Cardiac septum (tissue), 1 donor: ENCODE measurements around the gene CSF2RB. TPM values are rescaled to one million over a fixed set of nuclear protein-coding genes. Genes with fewer than 3 reads are reported as not detected.

Source experiments
- DNase-seq: peaks from one replicate; pipeline ENCODE4 v3.0.0-alpha.2; 2020; ENCODE audit warnings: low spot score
- intact Hi-C: fragments of 100-400 bp; cut with DNase I; formaldehyde crosslinking; loops from one replicate; pipeline ENCODE4 v1.14.0; 2022
- total RNA-seq: library from RNA; stranded (reverse); fragmentation: NEBNext Ultra II Directional; extraction: Animal tissue kit (Norgen Biotek cat#: 25700); gene quantifications from one replicate; pipeline ENCODE4 v1.2.1, GENCODE V29; 2021
- donor health status: DM: no; HTN: no; CAD: no.

Gene CSF2RB
- total RNA-seq, 1 donor from 2014 or later, result 4.9 TPM

DNA sequence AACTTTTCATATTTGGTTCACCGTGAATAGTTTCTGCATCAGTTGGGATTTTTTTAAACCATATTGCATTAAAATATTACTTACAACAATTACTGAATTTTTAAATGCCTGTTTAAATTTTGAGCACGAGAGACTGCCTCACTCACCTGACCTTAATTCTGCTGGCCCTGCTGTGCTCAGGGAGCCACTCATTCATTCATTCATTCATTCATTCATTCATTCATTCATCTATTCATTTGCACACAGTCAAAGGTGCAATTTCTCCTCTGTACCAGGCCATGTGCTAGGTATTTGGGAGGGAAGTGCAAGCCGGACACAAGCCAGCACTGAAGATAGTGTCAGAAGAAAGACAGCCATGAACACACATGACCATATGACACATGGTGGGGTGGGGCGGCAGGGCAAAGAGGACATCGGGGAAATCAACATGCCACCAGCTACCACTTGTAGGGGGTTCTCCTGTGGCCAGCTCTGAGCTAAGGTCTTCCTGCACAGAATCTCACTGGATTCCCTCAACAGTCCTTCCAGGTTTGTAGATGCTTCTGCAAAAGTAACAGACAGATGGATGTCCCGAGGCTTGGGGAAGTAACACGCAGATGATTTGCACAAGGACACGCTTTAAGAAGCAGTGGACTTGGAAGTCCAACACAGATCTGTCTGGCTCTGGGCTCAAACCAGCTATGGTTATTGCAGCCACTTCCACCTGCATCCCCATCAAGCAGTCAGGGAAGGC is 568 bp upstream of the CSF2RB start:
- DNase-seq, result no peak
- intact Hi-C loops, result no loop called here

DNA sequence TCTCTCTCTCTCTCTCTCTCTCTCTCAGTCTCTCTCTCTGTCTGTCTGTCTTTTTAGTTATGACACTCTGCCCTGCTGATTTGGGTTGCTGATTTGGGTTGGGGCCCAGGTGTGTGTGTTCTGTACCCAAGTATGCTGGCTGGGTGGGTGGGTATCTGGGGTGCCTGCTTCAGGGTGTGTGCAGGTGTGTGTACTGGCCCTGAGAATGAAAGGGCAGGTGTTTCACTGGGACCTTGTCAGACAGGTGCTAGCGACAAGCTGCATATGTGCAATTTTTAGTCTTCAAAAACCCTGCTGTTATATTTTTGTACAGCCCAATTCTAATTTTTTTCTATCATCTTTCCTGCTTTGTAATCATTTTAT is 943 bp downstream of the CSF2RB start:
- intact Hi-C loops, result no loop called here

DNA sequence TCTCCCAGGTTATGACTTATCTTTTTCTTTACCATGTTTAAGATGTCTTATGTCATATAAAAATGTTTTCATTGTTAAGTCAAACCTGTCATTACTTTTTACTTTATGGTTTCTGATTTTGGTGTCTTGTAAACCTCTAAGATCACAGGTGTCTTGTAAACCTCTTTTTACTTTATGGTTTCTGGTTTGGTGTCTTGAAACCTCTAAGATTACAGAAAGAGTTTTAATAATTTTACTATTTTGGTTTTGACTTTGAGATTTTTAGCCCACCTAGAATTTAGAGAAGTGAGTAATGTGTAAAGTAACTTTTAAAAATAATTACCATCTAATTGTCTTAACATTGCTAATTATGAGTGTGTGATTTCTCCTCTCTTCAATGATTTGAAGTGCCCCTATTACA is 2.6 kb downstream of the CSF2RB start:
- no peak for DNase-seq
- intact Hi-C loops, result no loop called here

More for the DNA sequence above, 943 bp downstream of the CSF2RB start:
- DNase-seq, result no peak

DNA sequence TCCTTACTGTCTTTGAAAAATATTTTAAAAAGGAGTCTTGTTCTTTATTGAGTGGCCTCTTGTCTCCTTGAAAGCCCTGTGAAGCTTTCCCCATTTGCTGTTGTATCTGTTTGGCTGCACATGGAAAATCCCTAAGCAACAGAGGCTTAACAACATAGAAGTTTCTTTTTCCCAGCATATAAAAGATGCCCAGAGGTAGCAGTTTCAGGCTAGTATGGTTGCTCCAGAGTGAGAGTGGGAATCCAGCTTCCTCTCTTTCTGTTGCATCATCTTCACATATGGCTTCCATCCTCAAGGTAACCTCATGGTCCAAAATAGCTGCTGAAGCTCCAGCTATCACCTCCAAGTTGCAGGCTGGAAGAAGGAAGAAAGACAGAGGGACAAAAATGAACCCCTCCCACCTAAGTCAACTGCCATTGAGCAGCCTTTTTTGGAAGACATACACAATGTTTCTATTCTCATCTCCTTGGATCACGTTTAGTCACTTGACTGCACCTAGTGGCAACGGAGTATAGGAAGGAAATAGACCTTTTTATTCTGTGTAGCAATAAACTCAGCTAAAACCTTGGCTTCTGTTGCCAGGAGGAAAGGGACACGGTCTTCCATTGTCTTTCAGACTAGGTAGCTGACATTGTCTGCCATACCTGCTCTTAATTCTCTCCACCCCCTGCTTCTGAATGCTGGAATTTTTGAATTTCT is 5.3 kb downstream of the CSF2RB start:
- intact Hi-C loops, result no loop called here
- DNase-seq, result no peak

DNA sequence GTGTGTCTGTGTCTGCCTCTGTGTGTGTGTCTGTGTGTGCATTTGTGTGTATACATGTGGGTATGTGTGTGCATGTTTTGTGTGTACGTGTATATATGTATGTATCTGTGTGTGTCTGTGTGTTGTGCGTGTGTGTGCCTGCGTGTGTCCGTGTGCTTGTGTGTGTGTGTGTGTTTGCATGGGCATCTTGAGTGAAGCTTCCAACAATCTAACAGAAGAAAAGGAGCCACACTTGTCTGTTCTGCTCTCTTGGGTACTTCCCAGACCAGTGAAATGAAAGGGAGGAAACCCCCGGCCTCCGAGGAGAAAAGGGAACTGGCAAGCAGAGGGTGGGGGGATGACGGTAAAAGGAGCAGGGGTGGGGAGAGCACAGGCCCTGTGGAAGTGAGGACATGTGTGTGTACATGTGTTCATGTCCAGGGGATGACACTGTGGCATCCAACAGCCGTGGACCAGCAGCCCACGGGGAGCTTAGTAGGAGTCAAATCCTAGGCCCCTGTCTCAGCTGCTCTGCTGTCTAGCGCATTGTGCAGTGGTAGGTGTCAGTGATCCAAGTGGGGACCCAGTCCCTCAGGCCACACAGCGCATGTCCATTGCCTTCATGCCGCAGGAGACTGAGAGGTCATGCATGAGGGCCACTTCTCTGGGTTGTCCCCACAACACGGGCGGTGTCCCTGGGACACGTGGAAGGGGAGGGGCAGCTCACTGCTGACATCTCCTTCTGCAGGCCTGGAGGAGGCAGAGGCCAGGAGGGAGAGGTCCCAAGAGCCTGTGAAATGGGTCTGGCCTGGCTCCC is 8.1 kb downstream of the CSF2RB start:
- peak; percentile 89 for DNase-seq
- intact Hi-C loops, result no loop called here

DNA sequence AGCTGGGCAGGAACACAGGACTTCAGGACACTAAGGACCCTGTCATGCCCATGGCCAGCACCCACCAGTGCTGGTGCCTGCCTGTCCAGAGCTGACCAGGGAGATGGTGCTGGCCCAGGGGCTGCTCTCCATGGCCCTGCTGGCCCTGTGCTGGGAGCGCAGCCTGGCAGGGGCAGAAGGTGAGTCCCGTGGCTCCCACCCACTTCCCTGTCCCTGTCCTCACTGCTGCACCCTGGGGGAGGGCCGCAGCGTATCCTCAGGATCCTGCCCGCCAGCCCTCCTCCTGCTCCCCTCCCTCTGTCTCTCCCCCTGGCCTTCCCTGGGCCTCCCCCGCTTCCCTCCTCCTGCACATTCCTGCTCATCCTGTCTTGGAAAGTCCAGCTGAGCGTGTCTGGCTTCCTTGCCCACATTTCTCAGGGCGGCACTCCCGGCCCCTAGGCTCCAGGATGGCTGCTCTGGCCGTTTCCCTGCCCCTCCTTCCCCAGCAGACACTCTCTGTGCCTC is 8.7 kb downstream of the CSF2RB start:
- no peak for DNase-seq
- intact Hi-C loops, result no loop called here

DNA sequence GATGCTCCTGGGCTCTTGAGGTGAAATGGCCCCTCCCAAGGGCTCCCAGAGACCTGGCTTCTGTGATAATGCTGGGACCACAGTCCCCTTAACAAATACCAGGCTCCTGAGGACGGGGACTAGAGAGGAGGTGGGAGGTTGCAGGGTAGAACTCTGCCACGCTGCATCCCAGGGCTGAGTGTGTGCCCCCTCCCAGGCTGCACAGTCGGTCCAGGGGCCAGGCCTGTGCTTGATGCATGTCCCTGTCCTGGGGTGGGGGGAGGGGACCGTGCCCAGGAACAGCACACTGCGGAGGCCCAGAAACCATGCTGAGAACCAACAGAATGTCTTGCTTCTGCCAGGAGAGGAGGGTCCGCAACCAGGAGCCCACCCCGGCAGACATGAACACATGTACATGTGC is 9.3 kb downstream of the CSF2RB start:
- no peak for DNase-seq
- intact Hi-C loops, result no loop called here

DNA sequence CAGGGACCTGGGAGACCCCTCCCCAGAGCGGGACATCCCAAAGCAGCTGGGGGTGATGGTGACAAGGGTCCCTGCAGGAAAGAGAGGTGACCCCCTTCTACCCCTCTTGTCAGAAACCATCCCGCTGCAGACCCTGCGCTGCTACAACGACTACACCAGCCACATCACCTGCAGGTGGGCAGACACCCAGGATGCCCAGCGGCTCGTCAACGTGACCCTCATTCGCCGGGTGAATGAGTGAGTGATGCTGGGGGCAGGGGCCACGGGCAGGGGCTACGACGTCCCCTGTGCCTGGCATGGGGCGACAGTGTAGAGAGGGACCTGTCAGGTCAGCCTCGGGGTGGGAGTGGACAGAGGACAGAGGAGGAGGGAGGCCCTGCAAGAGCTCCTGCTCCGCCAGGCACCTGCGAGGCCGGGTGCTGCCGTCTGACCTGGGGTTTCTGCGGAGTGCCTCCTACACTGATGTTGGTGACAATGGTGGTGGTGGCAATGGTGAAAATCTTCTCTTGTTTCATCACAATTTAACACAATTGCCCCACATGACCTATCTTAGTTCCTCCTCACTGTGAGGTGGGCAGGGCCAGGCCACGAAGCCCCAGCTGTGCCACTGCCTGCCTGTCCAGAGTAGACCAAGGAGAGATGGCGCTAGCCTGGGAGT is 9.8 kb downstream of the CSF2RB start:
- intact Hi-C loops, result no loop called here
- no peak for DNase-seq

DNA sequence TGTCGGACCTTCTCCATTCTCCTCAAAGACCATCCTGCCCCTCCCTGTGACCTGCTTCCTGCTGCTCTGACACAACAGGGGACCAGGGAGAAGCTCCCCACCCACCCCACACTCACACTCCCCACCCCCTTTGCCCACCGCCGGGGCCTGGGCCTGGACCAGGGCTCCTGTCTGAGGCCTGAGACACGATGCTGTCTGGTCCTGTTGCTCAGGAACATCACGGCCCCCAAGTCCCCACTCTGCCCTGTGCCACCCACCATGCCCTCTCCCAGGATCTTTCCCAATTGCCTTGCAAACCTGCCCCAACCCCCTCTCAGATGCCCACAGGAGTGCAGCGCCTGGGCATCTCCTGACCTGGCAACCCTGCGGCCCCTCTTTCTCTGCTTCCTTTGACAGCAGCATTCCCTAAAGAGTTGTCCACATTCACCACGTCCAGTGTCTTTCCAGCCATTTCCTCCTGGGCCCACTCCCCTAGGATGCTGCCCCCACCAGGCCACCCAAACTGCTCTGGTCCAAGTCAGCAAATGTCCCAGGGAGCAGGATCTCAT is 10.8 kb downstream of the CSF2RB start:
- no peak for DNase-seq
- intact Hi-C loops, result no loop called here

DNA sequence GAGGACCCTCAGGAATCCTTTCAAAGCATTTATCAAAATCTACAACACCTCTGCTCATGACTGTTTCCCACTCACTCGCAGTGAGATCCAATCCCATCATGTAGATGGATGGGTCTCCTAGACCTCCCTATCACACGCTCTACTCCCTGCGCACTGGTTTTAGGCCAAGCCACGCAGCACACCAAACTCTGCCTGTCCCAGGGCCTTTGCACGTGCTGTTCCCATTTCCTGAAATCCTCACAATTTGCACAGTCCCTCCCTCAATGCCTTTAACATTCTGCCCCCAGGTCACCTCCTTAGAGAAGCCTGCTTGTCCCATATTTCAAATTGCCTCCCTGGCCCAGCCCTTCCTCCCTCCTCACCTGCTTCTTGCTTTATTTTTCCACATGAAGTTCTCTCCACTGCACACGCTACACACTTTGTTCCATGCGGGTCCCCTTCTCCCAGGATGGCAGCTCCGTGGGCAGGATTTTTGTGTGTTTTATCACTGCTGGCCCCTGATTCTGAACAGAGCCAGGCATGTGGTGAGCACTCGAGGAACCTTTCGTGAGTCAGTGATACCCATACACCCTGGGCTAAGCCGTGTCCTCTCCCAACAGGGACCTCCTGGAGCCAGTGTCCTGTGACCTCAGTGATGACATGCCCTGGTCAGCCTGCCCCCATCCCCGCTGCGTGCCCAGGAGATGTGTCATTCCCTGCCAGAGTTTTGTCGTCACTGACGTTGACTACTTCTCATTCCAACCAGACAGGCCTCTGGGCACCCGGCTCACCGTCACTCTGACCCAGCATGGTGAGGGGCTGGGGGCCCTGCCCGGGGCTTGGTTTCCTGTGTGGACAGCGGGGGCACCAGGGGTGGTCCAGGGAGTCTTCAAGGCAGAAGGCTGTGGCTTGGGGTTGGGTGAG is 12.2 kb downstream of the CSF2RB start:
- DNase-seq, result no peak
- intact Hi-C loops, result no loop called here

DNA sequence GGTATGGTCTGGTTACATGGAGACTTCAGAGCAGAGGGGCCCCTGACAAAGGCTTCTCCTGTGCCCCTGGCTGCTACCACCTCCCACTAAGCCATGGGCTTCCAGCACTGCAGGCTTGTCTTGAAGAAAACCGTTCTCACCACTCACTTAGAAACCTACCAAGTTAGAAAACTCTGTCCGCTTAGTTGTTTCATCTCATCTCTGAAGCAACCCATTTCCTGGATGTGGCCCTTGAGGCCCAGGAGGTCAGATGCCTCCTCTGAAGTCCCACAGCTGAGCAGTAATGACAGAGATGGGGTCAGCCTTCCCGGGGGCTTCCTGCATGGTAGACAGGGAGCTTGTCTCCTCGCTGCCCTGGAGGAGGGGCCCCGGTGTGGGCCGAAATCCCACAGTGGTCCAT is 12.9 kb downstream of the CSF2RB start:
- DNase-seq, result no peak
- intact Hi-C loops, result no loop called here

DNA sequence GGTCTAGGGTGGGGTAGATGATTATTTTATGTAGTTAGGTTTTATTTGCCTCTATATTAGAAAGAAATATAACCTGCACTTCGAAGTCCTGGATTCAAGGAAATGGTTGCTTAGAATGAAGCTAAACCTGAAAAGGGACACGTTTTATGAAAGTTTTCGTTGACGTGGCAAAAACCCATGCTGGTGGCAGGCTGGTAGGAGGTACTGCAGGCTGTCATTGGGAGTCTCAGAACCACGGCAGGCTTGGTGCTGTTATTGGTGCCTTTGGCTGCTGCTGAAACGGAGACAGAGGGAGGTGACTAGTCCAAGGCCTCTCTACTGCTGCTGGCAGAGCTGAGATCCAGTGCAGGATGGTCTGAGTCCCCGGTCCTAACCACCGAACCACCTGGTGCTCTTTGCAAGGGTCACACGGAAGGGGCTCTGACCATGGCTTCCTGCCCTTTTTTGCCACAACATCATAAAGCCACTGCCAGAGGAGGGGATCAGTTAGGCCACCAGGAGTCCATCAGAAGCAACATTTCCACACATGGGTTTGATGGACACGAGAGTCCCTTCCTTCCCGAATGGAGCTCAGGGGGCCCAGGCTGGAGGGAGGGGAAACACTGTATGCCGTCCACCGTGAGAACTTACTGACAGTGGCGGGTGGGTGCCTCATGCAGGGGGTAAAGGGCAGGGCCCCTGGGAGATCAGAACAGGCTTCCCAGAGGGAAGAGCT is 13.4 kb downstream of the CSF2RB start:
- intact Hi-C loops, result no loop called here
- DNase-seq, result no peak

DNA sequence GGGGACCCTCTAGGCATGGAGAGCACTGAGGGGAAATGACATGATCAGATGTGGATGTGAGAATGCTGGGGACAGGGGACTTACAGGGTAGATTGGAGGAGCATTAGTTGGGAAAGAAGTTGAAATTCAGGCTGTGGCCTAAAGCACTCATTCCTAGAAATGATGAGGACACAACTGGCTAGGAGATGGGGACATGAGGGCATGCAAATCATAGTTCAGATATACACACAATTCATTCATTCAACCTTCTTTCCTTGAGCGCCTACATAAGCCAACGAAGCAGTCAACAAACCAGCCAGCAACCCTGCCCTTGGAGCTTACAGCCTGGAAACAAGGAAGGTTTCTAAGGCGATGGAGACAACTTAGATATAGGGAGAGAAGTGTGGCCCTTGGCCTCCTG is 14.2 kb downstream of the CSF2RB start:
- intact Hi-C loops, result no loop called here
- DNase-seq, result no peak

DNA sequence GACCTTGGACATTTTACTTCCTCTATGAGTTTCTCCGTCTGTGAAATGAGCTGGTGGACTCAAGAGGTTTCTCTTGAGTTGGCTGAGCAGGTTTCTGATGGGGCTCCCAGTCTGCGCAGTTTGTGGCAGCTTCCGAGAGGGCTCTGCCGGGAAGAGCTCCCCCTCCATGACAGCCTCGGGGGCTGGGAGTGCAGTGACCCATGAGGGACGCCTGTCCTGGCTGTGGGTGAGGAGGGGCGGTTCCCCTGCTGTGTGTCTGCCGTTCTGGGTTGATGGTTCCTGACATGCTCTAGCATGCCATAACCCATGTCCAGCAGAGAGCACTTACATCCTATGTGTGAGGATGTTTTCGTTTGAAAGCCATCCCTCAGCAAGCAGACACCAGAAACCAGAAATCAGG is 14.8 kb downstream of the CSF2RB start:
- intact Hi-C loops, result no loop called here
- DNase-seq, result no peak

DNA sequence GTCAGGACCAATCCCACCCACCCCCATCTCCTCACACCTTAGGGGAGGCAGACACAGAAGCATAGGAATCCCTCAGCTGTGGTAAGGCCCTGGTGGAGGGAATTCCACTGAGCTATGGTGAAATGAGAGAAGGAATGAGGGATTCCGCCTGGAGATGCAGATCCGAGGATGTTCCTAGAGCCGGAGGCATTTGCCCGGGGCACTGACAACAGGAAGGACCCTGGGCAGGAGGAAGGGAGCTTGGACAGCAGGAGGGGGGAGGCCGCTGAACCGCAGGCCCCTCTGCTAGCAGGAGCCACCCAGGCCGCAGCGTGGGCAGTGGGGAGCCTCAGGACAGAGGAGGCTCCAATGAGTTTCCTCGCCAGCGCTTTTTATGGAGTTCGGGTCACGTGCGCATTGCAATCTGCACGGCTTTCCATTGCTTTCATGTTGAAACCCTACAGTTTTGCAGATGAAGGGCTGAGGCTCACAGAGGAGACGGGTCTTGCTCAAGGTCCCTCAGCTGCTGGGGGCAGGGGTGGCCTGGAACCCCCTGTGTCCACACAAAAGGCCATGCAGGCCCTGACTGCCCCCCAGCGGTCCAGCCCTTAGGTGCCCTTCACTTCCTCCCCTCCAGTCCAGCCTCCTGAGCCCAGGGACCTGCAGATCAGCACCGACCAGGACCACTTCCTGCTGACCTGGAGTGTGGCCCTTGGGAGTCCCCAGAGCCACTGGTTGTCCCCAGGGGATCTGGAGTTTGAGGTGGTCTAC is 15.5 kb downstream of the CSF2RB start:
- no peak for DNase-seq
- intact Hi-C loops, result no loop called here

DNA sequence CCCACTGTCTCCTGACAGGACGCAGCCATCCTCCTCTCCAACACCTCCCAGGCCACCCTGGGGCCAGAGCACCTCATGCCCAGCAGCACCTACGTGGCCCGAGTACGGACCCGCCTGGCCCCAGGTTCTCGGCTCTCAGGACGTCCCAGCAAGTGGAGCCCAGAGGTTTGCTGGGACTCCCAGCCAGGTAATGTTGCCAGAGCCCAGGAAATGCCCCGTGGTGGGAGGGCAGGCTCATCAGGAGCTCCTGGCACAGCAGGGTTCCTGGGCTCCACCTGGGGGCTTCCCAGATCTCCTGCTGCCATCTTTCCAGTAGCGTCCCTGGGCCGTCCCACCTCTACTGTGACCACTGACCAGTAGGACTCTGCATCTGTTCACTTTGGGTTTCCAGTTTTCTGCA is 16.2 kb downstream of the CSF2RB start:
- intact Hi-C loops, result no loop called here
- no peak for DNase-seq
